Astrocyte of the hippocampus (primary cell): ENCODE data around the gene ATP8A2.
A peak's percentile ranks its signal among the peaks of the same experiment; 100 is the strongest.

Experiments used
- DNase-seq: peaks from one replicate; pipeline ENCODE4 v3.0.0; 2011; ENCODE audit warnings: low read depth, low spot score

Gene ATP8A2

DNA sequence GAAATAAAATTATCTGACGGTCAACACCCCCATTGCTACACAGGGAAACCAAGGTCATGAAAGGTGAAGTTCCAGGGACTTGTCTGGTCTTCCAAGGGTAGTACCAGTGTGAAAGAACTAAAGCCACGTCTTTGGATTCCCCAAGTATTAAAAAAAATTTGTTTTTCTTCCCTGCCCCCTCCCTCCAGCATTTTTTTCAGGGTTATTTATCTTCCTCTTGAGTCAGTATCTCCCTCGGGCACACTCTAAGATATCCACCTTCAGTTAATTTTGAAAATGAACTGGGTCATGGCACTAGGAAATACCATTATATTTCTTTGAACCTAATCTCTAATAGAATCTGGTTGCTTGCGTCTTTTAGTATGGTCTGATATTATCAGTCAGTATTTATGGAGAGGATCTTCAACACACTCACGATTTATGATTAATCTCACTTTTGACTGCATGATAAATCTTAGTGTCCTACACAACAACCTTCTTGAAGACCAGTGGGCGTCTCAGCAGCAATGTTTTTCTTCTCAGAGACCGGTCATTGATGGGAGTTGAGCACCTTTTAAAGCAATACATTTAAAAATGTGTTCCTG is 9.1 kb downstream of the ATP8A2 start:
- DNase-seq = no peak

DNA sequence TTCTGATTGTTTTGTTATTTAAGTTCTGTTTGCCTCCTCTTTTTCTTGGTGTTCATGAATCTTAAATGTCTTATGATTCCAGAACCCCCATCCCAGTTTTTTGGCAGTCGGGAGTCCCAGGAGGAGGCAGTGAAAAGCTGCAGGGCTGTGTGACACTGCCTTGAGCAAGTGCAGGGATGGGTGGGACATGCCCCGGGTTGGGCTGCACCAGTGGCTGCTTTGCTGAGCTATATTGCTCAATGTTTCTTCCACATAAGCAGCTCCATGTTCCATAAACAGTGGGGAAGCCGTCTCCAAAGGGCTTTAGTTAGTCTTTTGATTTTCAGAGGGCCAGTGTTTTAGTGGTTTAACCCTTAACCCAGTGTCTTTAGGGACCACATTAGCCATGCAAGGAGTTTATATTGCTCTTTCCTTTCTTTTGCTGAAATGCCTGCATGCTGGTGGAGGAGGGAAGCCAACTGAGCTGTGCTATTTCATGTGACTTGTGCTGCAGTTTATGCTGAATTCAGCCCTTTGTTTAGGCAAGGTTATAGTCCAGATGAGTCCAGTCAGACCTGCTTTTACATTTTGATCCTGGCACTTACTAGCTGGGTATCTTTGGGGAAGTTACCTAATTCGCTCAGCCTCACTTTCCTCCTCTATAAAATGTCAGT is 13.1 kb downstream of the ATP8A2 start:
- no peak for DNase-seq

DNA sequence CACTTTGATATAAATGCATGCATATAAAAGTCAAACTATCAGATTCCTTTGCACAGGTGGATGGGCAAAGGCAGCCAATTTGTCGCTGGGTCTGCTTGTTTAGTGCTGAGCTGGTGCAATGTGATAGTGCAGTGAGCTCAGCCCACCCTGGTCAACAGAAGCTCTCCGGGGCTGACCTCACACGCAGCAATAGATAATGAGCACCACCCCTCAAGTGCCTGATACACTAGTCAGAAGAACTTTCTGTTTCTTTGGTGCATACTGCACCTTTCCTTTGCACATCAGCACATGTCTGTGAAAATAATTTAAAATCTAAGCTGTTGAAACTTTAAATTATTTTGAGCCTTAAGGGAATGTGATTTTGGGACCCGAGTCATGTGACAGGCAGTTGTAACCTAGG is 20.2 kb downstream of the ATP8A2 start:
- no peak for DNase-seq

DNA sequence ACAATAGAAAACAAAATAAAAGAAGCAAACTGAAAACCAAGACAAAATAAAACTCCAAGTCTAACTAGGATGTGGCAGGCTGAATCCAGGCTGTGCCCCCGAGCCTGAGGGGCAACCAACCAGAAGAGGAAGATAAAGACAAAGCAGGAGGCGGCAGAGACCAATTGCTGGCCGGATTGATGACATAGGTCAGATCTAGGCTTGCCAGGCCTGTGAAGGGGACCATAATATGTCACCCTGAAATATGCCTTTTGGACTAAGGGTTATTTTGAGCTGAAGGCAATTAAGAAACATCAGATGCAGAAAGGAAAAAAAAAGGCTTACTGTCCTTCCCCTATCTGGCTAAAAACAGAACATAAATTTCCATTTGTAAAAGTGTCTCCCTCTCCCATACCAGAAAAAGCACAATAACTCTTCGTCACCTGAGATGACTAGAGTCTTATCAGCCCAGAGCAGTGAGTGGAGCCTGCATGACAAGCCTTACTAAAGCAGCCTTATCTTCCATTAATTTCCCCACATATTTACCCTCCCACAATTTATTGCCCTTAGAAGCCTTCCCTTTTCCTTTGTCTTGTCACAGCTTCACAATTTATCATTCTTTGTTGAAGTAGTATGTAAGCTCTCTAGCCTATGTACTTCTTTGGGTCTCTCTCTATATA is 22.8 kb downstream of the ATP8A2 start:
- no peak for DNase-seq

DNA sequence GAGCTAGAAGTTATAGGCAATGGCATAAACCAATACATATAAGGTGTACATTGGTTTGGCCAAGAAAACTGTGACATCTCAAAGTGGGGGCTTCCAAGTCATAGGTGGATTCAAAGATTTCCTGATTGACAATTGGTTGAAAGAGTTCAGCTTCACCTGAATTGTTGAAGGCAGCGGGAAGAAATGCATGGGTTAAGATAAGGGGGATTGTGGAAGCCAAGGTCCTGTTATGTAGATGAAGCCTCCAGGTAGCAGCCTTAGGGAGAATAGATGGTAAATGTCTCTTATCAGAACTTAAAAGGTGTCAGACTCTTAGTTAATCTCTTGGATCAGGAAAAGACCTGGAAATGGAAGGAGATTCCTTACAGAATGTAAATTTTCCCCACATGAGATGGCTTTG is 26.0 kb downstream of the ATP8A2 start:
- no peak for DNase-seq

DNA sequence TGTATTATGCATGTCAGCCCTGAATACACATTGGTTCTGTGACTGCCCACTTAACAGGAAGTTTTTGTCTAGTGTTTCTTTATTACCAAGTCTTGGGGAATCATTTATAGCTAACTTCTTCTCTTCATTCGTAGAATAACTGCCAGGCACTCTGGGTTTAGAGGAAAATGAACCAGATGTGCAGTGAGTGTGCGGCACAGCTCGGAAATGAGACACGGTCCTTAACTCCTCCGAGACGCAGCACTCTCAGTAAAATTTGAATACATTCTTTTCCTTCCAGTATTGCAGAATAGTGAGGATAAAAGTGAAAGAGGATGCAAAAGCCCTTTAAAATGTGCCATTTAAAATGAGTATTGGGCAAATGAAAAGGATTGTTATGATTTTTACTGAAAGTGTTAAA is 29.2 kb downstream of the ATP8A2 start:
- DNase-seq = no peak

DNA sequence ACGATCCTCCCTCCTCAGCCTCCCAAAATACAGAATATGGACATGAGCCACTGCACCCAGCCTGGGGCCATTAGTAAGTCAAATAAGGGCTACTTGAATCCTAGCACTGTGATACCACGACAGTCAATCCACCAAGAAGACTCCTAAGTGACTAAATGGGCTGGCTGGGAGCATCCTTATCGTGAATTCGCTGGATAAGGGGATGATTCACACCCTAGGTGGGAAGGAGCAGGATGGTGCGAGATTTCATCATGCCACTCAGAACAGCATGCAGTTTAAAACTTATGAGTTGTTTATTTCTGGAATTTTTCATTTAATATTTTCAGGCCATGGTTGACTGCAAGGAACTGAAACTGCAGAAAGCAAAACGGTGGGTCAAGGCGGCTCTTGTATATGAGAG is 30.2 kb downstream of the ATP8A2 start:
- DNase-seq = no peak

DNA sequence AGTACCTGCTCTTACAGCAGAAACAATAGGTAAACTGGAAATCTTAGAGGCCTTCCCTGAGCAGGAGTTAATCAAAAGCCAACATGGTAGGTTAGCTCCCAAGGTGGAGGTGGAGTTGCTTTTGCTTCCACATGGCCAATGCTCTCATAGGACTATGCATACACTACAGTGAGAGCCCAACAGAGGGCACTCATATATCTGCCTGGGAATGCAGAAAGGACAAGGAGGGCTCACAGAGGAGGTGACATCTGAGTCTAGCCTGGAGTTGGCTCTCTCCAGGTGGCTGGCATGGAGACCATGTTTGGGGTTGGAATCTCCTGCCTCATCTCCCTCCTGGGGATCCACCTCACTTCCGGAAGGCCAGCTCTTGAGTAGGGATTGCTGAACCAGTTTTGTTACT is 34.6 kb downstream of the ATP8A2 start:
- DNase-seq = no peak

DNA sequence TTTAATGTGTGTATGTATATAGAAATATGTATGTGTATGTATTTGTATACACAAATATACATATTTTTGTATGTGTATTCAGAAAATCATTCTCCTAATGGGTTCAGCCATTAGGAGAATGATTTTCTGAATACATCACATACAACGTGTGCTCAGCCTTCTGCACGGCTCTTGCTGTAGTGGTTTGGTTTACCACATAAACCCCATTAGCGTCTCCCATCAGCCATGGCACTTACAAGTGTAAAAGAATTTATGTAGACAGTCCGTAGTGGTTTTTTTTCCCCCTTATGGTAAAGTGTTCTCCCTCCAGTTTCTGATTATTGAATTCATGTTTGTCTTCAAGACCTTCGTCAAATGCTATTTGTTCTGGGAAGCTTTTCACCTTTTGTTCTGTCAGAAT is 38.2 kb downstream of the ATP8A2 start:
- no peak for DNase-seq

DNA sequence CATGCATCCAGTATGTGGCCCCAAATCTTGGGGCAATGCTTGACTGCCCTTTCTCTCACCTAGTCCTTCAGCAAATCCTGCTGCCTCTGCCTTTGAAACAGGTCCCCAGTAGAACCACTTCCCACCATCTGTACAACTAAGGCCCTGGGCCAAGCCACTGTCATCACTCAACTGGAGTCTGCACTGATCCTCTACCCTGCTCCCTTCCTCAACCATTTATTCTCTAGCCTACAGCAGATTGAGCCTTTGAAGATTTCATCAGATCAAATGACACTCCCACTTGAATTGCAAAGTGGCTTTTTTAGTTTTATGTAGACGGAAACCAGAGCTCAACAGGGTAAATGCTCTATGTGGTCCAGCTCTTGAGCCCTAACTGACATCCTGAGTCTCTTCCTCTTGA is 43.5 kb downstream of the ATP8A2 start:
- DNase-seq = no peak

DNA sequence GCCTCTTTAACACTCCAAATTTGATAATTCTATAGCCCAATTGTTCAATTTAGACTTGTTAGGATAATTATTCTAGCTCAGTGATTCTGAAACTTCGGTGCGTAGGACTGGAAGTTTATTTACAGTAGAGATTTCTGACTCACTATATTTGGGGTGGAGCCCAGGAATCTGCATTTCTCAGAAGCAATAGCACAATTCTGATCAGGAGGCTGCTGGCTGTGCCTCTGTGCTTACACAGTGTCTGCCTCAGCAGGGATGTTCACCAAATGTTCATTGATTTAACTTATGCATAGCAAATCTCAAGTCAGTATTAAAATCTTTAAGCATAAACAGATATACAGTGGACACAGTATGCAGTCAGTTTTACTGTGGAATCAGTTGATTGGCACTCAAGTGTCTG is 45.8 kb downstream of the ATP8A2 start:
- DNase-seq = no peak

DNA sequence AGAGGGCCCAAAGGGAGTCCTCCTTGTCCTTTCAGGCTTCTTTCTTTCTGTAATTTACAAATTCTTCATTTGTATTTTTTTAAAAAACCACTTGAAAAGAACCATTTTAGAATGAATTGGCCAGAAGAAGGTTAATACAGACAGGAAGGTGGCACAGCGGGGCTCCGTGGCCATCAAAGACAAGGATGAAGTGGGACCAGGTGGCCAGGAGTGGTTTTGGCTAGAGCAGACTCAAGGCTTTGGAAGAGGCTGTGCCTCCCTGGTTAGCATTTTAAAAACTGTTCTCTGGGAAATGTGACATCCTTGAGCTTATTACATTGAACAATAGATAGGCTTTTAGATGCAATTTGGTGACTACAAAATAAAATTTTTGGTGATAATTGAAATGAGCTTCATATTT is 48.4 kb downstream of the ATP8A2 start:
- DNase-seq = no peak

DNA sequence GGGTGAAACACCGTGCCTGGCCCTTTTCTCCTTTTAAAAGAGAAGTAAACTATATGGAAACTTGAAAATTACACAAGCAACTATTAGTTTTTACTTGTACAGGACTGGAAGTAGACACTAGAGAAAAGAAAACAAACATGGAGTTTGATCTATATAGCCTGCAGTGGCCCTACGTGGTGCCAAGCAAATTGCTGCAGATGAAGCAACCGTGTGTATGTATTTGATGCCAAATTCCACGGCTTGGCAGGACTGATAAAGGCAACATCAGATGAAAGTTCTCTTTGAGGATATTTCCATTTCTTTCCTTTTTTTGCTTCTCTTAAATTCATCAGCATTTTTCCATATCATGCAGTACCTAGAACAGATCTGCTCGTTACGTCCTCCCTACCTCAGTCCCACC is 49.8 kb downstream of the ATP8A2 start:
- DNase-seq = no peak

DNA sequence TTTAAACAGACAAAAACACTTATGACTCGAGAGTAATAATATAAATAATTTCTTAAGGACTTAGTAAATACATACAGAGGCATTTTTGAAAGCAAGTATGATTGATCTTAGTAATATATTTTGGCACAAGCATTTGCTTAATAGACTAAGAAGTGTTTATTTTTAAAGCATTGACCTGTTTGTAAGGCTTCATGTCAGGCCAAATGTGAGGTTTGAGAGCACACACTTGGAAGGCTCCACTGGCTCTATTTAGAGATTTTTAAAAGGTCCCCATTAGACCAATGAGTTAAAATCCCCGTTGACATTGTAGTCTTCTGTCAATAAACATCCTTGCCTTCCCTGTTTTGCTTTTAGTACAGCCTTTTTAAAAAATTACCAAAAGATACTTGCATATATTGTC is 50.4 kb downstream of the ATP8A2 start:
- DNase-seq = no peak

DNA sequence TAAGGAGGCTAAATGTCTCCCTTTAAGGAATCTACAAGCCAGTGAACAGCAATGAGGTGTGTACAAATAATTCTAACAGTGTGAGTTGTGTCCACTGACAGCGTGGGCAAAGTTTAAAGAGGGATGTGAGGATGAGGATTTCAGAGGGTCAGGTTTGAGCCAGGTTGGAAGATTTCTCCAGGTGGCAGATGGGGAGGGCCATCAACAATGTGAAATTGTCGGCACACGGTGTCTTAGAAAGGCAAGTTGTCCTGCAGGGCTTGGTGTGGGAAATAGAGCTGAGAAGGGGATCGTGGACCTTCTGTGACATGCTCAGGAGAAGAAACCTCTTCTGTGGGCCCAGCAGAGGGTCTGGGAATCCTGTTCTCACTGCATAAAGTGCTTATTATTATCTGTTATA is 52.1 kb downstream of the ATP8A2 start:
- no peak for DNase-seq

DNA sequence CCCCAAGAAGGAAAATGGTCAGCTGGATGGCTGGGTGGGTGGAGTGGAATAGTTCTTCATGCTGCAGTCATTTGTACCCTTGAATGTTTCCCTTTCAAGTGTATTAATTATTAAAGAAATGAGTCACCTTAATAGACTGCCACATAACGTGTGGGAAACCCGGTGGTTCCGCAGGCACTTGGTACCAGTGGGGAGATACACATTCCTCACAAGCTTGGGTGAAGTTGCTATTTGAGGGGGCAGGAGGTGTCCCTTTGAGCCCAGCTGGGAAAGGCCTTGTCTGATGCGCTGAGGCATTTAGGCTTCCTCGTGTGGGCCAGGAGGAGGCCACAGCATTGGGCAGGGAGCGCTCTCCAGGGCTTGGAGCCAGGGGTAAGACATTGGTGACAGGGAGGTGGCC is 57.7 kb downstream of the ATP8A2 start:
- peak; percentile 2 for DNase-seq

DNA sequence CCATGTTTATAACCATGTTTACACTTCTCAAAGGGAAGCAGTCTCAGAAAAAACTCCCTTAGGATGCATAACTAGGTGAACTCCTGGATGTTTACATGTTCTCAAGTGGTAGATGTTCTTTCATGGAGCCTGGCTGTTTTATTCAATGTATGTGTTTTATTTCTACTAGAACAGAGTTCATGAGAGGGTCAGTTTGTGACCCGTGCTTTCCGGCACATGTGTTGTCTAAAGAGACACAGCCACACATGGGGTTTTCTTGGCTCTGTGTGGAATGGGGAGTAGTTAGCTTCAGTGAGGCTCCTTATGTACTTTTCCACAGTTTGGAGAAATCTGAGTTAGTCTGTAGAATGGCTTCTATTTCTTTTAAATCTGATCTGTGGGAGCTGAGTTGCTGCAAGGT is 60.9 kb downstream of the ATP8A2 start:
- DNase-seq = no peak

DNA sequence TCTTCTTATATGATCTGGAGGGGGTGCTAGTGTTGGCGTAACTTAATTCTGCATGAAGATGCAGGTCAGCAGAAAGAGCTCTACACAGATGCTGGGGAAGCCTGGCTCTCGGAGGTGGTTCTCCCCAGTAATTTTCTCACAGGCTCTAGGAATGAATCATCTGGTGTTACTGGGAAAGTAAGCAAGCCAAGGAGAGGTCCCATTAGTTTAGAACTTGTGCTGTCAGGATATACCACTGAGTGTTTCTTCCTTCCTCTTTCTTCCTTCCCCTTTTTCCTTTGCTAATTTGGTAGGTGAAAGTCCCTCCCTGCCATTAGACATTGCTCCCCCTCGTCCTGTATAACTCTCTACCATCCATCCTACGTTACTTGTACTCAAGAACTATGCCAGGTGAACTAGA is 68.3 kb downstream of the ATP8A2 start:
- no peak for DNase-seq

DNA sequence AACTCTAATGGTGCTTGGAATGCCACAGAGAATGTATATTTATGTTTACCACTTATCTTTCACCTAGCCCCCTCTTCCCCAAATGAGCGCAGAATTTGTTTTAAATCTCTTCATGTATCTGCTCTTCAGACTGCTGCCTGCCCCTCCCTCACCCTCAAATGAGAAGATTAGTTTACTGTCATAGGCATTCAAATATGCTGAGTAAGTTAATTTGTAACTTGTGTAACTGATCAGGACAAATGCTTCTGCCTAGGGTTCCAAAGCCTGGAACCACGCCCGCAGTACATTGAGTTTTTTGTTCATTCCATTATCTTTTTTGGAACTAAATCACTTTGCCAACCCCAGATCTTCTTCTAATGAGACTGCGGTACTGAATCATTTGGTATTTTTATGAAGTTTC is 74.5 kb downstream of the ATP8A2 start:
- DNase-seq = no peak

DNA sequence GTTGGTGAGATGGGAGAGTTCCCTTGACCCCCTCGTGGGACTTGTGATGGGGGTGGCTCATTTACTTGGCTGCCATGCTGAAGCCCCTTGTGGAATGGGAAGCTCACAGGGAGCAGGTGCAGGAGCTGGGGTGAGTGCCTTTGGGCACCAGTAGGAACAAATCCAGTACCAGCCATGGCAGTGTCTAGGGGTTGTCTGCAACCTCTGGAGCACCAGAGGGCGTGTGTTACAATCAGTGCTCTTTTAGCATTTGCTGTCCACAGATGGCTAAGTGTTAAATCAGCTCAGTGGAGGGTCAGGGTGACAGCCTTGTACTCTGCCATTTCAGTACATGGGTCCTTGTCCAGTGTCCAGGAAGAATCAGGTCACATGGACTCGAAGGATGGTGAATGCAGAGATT is 75.6 kb downstream of the ATP8A2 start:
- no peak for DNase-seq

DNA sequence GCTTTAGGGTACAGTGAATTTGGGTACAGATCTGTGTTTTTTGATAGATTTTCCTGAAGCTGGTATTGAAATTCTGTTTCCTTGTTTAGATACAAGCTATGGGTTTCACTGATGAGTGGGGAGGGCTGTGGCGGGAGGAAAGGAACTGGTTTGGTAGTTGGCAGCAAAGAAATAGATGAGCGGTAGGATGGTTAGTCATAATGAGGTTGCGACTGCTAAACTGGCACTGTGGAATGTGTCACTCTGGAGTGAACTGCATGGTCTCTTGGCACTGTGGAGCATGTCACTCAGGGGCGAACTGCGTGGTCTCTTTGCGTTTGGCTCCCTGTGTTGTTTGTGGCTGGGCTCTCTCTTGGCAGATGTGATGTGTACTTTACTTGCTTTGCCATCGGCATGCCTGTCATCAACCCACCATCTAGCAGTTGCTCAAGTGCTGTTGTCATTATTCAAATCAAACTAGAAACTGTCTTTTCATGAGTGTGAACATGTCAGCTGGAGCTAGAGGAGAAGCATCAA is 82.1 kb downstream of the ATP8A2 start:
- no peak for DNase-seq

DNA sequence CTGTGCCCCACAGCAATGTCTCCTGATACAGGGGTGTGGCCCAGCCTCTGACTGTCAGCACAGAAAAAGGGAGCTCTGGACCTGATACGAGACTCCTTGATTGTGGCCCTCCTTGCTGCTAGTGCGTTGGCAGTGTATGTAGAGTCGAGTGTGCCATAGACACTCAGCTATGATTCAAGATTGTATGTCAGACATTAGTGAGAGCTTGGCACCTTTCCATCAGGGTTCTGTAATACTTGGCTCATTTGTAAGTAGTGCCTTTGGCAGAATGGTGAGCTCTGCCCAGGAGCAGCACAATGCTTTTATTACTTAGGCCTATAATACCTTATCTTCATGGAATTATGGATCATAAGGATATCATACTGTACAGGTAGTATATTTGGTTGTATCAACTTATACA is 83.4 kb downstream of the ATP8A2 start:
- peak; percentile 39 for DNase-seq

DNA sequence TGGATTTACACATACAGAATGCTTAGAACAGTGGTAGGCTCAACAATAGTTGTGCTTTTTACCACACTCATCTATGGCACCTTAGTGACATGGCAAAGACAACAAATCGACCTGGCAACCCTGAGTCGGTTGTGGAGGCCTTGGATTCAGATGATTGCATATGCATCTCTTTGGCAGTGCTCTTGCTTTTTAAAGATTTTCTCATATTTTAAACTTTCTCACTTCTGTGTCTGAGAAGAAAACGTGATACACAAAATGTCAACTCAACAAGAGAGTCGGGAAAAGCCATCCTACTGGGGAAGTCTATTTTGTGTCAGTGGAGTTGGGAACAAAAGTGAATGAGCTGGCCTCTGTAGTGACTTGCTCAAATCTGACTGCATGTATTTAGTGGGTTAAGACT is 85.8 kb downstream of the ATP8A2 start:
- DNase-seq = no peak
